GM12875 (cell line): Measurements from ENCODE around the gene HMGXB3.

Experiments
- H3K4me3 ChIP-seq: one replicate; pipeline ENCODE4 v1.5.1; 2011; ENCODE audit warnings: low read depth, low read length, control low read depth
- CTCF ChIP-seq: IDR thresholded peaks from 2 replicates; pipeline ENCODE4 v1.5.1; 2011; ENCODE audit warnings: low read depth, mild to moderate bottlenecking, control low read depth, inconsistent platforms, low read length, moderate library complexity, borderline replicate concordance; ENCODE audit not compliant: insufficient read depth

Gene HMGXB3

GRCh38 chr5:149966946-149967345 lies 33.6 kb upstream of the HMGXB3 start:
- H3K4me3 ChIP-seq: no peak overlapping the region
- TF ChIP-seq CTCF: no peak

GRCh38 chr5:149969181-149969930 lies 31.2 kb upstream of the HMGXB3 start:
- H3K4me3 ChIP-seq: no peak overlapping the region
- TF ChIP-seq CTCF: no peak

GRCh38 chr5:149975409-149975808 lies 25.1 kb upstream of the HMGXB3 start:
- H3K4me3 ChIP-seq: no peak overlapping the region
- no peak for TF ChIP-seq CTCF

GRCh38 chr5:149979896-149980295 lies 20.6 kb upstream of the HMGXB3 start:
- TF ChIP-seq CTCF: no peak
- H3K4me3 ChIP-seq: no peak overlapping the region

GRCh38 chr5:149981206-149981605 lies 19.3 kb upstream of the HMGXB3 start:
- H3K4me3 ChIP-seq: no peak overlapping the region
- TF ChIP-seq CTCF: no peak

- H3K4me3 ChIP-seq: no peak overlapping the region
- no peak for TF ChIP-seq CTCF
Observed at GRCh38 chr5:149982505-149982904, 18.0 kb upstream of the HMGXB3 start.

- no peak for TF ChIP-seq CTCF
- no peak overlapping the region for H3K4me3 ChIP-seq
Observed at GRCh38 chr5:149988126-149988525, 12.4 kb upstream of the HMGXB3 start.
